Endodermal cell (in vitro differentiated cells): ENCODE measurements around the gene RADX. TPM values are rescaled to one million over a fixed set of nuclear protein-coding genes. Genes with fewer than 3 reads are reported as not detected.

Source experiments
- DNase-seq: peaks from one replicate; pipeline ENCODE4 v3.0.0-alpha.2; 2017
- H3K27ac ChIP-seq: 2 replicates; pipeline ENCODE4 v1.5.1; 2013; ENCODE audit warnings: mild to moderate bottlenecking, low read depth, low read length, moderate library complexity
- H3K27me3 ChIP-seq: 2 replicates; pipeline ENCODE4 v1.6.1; 2013; ENCODE audit warnings: mild to moderate bottlenecking, low read length, moderate library complexity; ENCODE audit not compliant: insufficient read depth, control insufficient read depth, poor library complexity, severe bottlenecking
- H3K36me3 ChIP-seq: 2 replicates; pipeline ENCODE4 v1.7.0; 2013; ENCODE audit warnings: mild to moderate bottlenecking, low read length, moderate library complexity; ENCODE audit not compliant: control insufficient read depth, insufficient read depth
- H3K4me1 ChIP-seq: one replicate; pipeline ENCODE4 v1.7.0; 2013; ENCODE audit warnings: low read length; ENCODE audit not compliant: control insufficient read depth, insufficient read depth
- H3K4me3 ChIP-seq: 2 replicates; pipeline ENCODE4 v1.5.1; 2013; ENCODE audit warnings: mild to moderate bottlenecking, low read length, moderate library complexity
- H3K9ac ChIP-seq: 2 replicates; pipeline ENCODE4 v1.6.1; 2013; ENCODE audit warnings: mild to moderate bottlenecking, low read length, moderate library complexity; ENCODE audit not compliant: poor library complexity, severe bottlenecking; ENCODE audit errors: extremely low read depth
- H3K9me3 ChIP-seq: 2 replicates; pipeline ENCODE4 v1.6.1; 2013; ENCODE audit warnings: mild to moderate bottlenecking, low read length, moderate library complexity; ENCODE audit not compliant: control insufficient read depth
- H3K27ac Mint-ChIP-seq: 2 replicates; pipeline ENCODE4 v1.8.0; 2020; ENCODE audit warnings: mixed read lengths
- H3K27me3 Mint-ChIP-seq: 2 replicates; pipeline ENCODE4 v1.8.0; 2021; ENCODE audit warnings: mild to moderate bottlenecking, mixed read lengths; ENCODE audit not compliant: insufficient read depth
- H3K36me3 Mint-ChIP-seq: 2 replicates; pipeline ENCODE4 v1.8.0; 2020; ENCODE audit warnings: low read depth, mixed read lengths
- H3K4me1 Mint-ChIP-seq: 2 replicates; pipeline ENCODE4 v1.8.0; 2020; ENCODE audit warnings: mixed read lengths
- H3K4me3 Mint-ChIP-seq: 2 replicates; pipeline ENCODE4 v1.8.0; 2020; ENCODE audit warnings: mild to moderate bottlenecking, moderate library complexity, mixed read lengths
- H3K9me3 Mint-ChIP-seq: 2 replicates; pipeline ENCODE4 v1.8.0; 2020; ENCODE audit warnings: mild to moderate bottlenecking, mixed read lengths
- CTCF ChIP-seq: fragments of 200-600 bp; sonication (generic); conservative IDR thresholded peaks from 2 replicates; pipeline ENCODE4 v1.5.0; 2021; ENCODE audit warnings: antibody characterized with exemption, mild to moderate bottlenecking
- WGBS, 2 experiments: methylation state at CpG; one replicate each; pipeline versions ENCODE4 v1.1.5 to v1.1.7; 2013; ENCODE audit warnings: missing lambda C conversion rate in 2 of 2, mixed read lengths in 1 of 2; ENCODE audit not compliant: insufficient coverage in 1 of 2, insufficient read length in 1 of 2; 5-methylcytosine and 5-hydroxymethylcytosine counted together
- total RNA-seq, 2 donors: library from RNA; stranded (reverse); fragmentation: NEBNext Ultra II Directional in 1 of 2; extraction: Animal tissue kit (Norgen Biotek cat#: 25700) in 1 of 2; gene quantifications; 2 replicates in 1 of 2; 3 replicates in 1 of 2; pipeline ENCODE4 v1.2.1, GENCODE V29; 2021

RADX gene
- total RNA-seq, 2 donors from 2014 or later = 0.40 to 4.3 TPM

DNA sequence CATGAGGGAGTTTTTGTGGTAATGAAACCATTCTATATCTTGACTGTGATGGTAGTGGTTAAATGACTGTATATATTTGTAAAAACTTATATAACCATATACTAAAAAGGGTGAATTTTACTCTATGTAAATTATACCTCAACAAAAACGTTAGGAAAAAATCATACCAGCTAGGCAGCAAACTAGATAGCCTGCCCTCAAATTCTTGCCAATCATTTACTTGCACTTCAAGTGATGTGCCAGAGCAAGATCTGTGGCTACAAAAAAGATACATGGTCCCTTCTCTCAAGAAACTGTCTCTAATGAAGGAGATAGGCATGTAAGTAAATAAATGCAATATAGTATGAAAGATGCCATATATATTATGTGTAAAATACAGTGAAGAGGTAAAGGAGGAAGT is 104.7 kb downstream of the RADX start:
- Histone ChIP-seq H3K27me3 (no peaks in the 10 kb centered on the region), H3K9me3 (no peaks in the 10 kb centered on the region), H3K9ac (no peak overlapping the region), H3K27ac (no peak overlapping the region), H3K36me3 (no peaks in the 10 kb centered on the region), H3K4me1 (no peaks in the 10 kb centered on the region), H3K4me3 (no peak overlapping the region)
- Mint-ChIP-seq H3K9me3 (peaks cover 28% of the 10 kb centered on the region), H3K36me3 (no peaks in the 10 kb centered on the region), H3K4me1 (peaks cover 1% of the 10 kb centered on the region), H3K27me3 (no peaks in the 10 kb centered on the region), H3K4me3 (no peak overlapping the region), H3K27ac (no peak overlapping the region)
- 43% methylated on average over 1 of the region's 1 CpG; no CpG with 5 or more reads in 1 of the 2 experiments for WGBS, 2 experiments
- no peak for DNase-seq
- TF ChIP-seq CTCF = no peak

GRCh38 chrX:106718709-106719108 is 106.9 kb downstream of the RADX start:
- Mint-ChIP-seq H3K36me3 (no peaks in the 10 kb centered on the region), H3K4me1 (peaks cover 1% of the 10 kb centered on the region), H3K27me3 (peaks cover 14% of the 10 kb centered on the region), H3K27ac (no peak overlapping the region), H3K9me3 (peaks cover 24% of the 10 kb centered on the region), H3K4me3 (no peak overlapping the region)
- H3K36me3 ChIP-seq = no peaks in the 10 kb centered on the region
- H3K4me1 ChIP-seq = no peaks in the 10 kb centered on the region
- no peak overlapping the region for H3K27ac ChIP-seq
- H3K9me3 ChIP-seq = no peaks in the 10 kb centered on the region
- H3K4me3 ChIP-seq = no peak overlapping the region
- DNase-seq = no peak
- 89% methylated on average over 2 to 4 of the region's 4 CpGs for WGBS, 2 experiments
- no peak for TF ChIP-seq CTCF
- peaks cover 2% of the 10 kb centered on the region for H3K27me3 ChIP-seq
- no peak overlapping the region for H3K9ac ChIP-seq

DNA sequence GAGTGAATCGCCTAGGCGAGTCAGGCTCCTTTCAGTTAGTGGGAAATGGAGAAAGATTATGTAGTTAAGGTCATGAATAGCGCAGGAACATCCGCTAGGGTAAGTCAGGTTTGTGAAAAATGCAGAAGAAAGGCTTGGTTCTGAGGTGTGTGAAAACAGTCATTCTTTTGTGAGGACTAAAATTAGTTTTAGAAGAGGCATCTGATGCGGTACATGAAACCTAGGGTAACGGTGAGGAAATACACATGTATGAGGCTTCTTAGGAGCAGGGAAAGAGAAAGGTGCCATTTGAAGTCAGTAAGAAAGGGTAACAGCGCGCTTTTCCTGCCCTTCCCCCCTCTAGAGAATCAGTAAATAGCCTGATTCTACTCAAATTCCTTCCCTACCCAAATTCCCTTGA is 114.2 kb downstream of the RADX start:
- Histone ChIP-seq H3K9me3 (no peaks in the 10 kb centered on the region), H3K27ac (no peak overlapping the region), H3K36me3 (no peaks in the 10 kb centered on the region), H3K9ac (no peak overlapping the region), H3K4me3 (peak overlapping the region; percentile 80), H3K4me1 (no peaks in the 10 kb centered on the region), H3K27me3 (peaks cover 64% of the 10 kb centered on the region)
- H3K4me1 Mint-ChIP-seq = peaks cover 2% of the 10 kb centered on the region
- no peak overlapping the region for H3K27ac Mint-ChIP-seq
- whole genome bisulfite sequencing, 2 experiments = 6 to 10% methylated on average over 2 to 6 of the region's 8 CpGs
- H3K9me3 Mint-ChIP-seq = peaks cover 39% of the 10 kb centered on the region
- peaks cover 66% of the 10 kb centered on the region for H3K27me3 Mint-ChIP-seq
- peak; percentile 42 for TF ChIP-seq CTCF
- no peaks in the 10 kb centered on the region for H3K36me3 Mint-ChIP-seq
- peak; percentile 46 for DNase-seq
- peak overlapping the region; percentile 60 for H3K4me3 Mint-ChIP-seq
